ENCODE measurements around the gene CSF2RB.
A peak's percentile ranks its signal among the peaks of the same experiment; 100 is the strongest.

Gene CSF2RB

GRCh38 chr22:36904260-36904880 lies 9.1 kb upstream of the CSF2RB start:
- no peak overlapping the region for H3K4me3 ChIP-seq
- peaks cover 0 to 7% (median 0%) of the 10 kb centered on the region in 3 donors for H3K9me3 ChIP-seq
- intact Hi-C loops (cut with DNase I; ENCODE audit: low total_unique reads), result no loop called here
- no peak overlapping the region for H3K27ac ChIP-seq
- H3K36me3 ChIP-seq, result no peaks in the 10 kb centered on the region
- no peak for TF ChIP-seq CTCF (IDR thresholded peaks at IDR 0.05)
- no peaks in the 10 kb centered on the region for H3K4me1 ChIP-seq
- H3K27me3 ChIP-seq, result peaks cover 0 to 18% of the 10 kb centered on the region in 2 donors
- no peak for DNase-seq

GRCh38 chr22:36907253-36908195 lies 5.9 kb upstream of the CSF2RB start:
- H3K9me3 ChIP-seq, result peaks cover 0 to 2% (median 0%) of the 10 kb centered on the region in 3 donors
- H3K4me1 ChIP-seq, result no peaks in the 10 kb centered on the region
- H3K27ac ChIP-seq, result no peak overlapping the region
- no peak for DNase-seq
- TF ChIP-seq CTCF (IDR thresholded peaks at IDR 0.05), result no peak
- H3K4me3 ChIP-seq, result no peak overlapping the region
- no peaks in the 10 kb centered on the region for H3K36me3 ChIP-seq
- intact Hi-C loops (cut with DNase I; ENCODE audit: low total_unique reads), result no loop called here
- H3K27me3 ChIP-seq, result peaks cover 0 to 9% of the 10 kb centered on the region in 2 donors

GRCh38 chr22:36910461-36910860 lies 3.0 kb upstream of the CSF2RB start:
- DNase-seq, result no peak
- TF ChIP-seq CTCF (IDR thresholded peaks at IDR 0.05), result no peak
- Histone ChIP-seq H3K36me3 (no peaks in the 10 kb centered on the region), H3K27ac (no peak overlapping the region), H3K27me3 (peaks cover 0 to 9% of the 10 kb centered on the region in 2 donors), H3K4me3 (no peak overlapping the region), H3K9me3 (no peaks in the 10 kb centered on the region), H3K4me1 (no peaks in the 10 kb centered on the region)
- intact Hi-C loops (cut with DNase I; ENCODE audit: low total_unique reads), result no loop called here

- peaks cover 0 to 9% of the 10 kb centered on the region in 2 donors for H3K27me3 ChIP-seq
- DNase-seq, result no peak
- no peak overlapping the region for H3K27ac ChIP-seq
- H3K9me3 ChIP-seq, result no peaks in the 10 kb centered on the region
- H3K36me3 ChIP-seq, result no peaks in the 10 kb centered on the region
- no peak overlapping the region for H3K4me3 ChIP-seq
- H3K4me1 ChIP-seq, result no peaks in the 10 kb centered on the region
- intact Hi-C loops (cut with DNase I; ENCODE audit: low total_unique reads), result no loop called here
- no peak for TF ChIP-seq CTCF (IDR thresholded peaks at IDR 0.05)
Observed at GRCh38 chr22:36911887-36912661, 1.4 kb upstream of the CSF2RB start.

GRCh38 chr22:36912694-36913426 lies 568 bp upstream of the CSF2RB start:
- no peaks in the 10 kb centered on the region for H3K4me1 ChIP-seq
- H3K27me3 ChIP-seq, result peaks cover 0 to 9% of the 10 kb centered on the region in 2 donors
- intact Hi-C loops (cut with DNase I; ENCODE audit: low total_unique reads), result no loop called here
- H3K9me3 ChIP-seq, result no peaks in the 10 kb centered on the region
- no peak overlapping the region for H3K27ac ChIP-seq
- H3K4me3 ChIP-seq, result peak overlapping the region in 1 of 2 donors; percentile 22
- DNase-seq, result no peak
- TF ChIP-seq CTCF (IDR thresholded peaks at IDR 0.05), result no peak
- H3K36me3 ChIP-seq, result no peaks in the 10 kb centered on the region
